22Rv1 (cell line): ENCODE data around the gene SH2D4B.

ENCODE experiments used
- H3K27ac ChIP-seq: fragments of 450-650 bp; 2 replicates; pipeline ENCODE4 v1.5.1; 2017
- ZFX ChIP-seq: fragments of 450-650 bp; IDR thresholded peaks from 2 replicates; pipeline ENCODE4 v1.6.1; 2017; ENCODE audit warnings: antibody characterized with exemption, borderline replicate concordance
- TF ChIP-seq, protein P1 (sequence below): fragments of 450-650 bp; IDR thresholded peaks from 2 replicates; pipeline ENCODE4 v1.5.1; 2017; ENCODE audit warnings: mild to moderate bottlenecking

SH2D4B gene

DNA sequence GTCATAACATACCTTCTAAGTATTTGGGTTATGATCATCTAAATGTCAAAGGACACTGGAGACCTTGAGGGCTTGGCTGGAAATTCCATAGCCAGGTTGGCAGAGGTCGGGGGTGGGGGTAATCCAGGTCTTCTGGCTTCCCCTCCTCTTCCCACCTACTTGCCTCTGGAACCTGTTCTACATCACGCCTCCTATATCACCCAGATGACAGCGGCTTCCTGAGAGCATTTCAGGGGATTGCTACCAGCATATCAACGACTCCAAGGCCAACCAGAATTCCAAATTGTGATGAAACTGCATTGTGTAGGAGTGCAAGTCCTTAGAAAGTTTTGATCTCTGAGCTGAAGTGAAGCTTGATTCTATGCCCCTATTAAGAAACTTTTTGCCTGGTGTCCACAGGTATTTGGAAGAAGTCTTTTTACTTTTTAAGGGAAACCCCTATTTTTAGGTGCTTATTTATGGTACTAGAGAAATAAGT, 95.7 kb downstream of the SH2D4B start:
- TF ChIP-seq ZFX, result no peak
- TF ChIP-seq, protein P1, sequence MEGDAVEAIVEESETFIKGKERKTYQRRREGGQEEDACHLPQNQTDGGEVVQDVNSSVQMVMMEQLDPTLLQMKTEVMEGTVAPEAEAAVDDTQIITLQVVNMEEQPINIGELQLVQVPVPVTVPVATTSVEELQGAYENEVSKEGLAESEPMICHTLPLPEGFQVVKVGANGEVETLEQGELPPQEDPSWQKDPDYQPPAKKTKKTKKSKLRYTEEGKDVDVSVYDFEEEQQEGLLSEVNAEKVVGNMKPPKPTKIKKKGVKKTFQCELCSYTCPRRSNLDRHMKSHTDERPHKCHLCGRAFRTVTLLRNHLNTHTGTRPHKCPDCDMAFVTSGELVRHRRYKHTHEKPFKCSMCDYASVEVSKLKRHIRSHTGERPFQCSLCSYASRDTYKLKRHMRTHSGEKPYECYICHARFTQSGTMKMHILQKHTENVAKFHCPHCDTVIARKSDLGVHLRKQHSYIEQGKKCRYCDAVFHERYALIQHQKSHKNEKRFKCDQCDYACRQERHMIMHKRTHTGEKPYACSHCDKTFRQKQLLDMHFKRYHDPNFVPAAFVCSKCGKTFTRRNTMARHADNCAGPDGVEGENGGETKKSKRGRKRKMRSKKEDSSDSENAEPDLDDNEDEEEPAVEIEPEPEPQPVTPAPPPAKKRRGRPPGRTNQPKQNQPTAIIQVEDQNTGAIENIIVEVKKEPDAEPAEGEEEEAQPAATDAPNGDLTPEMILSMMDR, result no peak
- no peak overlapping the region for H3K27ac ChIP-seq

DNA sequence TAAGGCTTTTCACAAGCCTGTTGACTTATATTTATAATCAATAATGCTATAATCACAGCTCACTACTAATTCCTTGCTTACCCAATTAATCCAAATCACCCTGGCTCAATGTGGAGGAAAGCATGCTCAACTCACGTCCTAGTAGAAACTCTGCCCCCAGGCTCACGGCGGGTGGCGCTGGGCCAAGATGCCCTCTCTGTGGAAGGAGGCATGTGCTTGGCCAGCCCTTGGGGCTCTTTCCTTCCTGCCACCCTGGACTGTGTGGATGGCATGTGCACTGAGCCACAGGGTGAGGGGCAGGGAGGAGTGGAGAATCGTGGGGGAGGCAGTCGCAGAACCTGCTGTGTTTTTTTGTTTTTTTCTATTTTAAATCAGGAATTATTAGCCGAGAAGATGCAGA, 96.2 kb downstream of the SH2D4B start:
- TF ChIP-seq ZFX, result no peak
- TF ChIP-seq, protein P1, result no peak
- no peak overlapping the region for H3K27ac ChIP-seq

DNA sequence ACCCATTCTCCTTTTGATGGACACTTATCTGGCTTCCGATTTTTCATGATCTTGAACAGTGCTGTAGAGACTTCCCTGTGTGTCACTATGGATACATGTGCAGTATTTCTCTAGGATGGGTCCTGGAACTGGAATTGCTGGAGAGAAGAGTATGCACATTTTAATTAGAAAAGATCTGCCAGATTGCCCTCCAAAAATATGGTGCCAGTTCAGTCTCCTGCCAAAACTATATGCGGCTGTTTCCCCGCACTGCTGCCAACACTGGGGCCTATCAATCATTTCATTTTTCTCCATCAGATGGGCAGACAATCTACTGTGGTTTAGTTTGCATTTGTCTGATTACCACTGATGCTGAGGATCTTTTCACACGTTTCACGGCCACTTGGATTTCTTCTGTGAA, 105.0 kb downstream of the SH2D4B start:
- H3K27ac ChIP-seq, result no peak overlapping the region

DNA sequence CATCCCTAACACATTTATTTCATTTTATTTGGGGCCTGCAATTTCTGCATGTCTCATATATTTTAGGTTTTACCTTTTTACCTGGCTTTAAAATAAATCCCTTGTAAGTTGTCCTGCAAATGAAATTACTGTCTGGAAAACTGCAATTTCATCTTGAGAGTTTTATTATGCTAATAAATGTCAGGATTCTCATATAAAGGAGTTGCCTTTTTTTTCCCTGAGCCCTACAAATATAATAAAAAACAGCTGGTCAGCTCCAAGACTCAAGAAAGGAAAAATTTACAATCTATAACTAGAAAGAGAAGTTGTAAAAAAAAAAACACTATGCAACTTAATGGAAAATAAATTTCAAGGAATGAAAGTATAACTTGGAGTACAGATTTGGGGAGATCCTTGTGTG, 108.7 kb downstream of the SH2D4B start:
- TF ChIP-seq, protein P1, result no peak
- no peak for TF ChIP-seq ZFX
- H3K27ac ChIP-seq, result no peak overlapping the region

More for the DNA sequence above, 105.0 kb downstream of the SH2D4B start:
- TF ChIP-seq, protein P1, result no peak
- no peak for TF ChIP-seq ZFX

DNA sequence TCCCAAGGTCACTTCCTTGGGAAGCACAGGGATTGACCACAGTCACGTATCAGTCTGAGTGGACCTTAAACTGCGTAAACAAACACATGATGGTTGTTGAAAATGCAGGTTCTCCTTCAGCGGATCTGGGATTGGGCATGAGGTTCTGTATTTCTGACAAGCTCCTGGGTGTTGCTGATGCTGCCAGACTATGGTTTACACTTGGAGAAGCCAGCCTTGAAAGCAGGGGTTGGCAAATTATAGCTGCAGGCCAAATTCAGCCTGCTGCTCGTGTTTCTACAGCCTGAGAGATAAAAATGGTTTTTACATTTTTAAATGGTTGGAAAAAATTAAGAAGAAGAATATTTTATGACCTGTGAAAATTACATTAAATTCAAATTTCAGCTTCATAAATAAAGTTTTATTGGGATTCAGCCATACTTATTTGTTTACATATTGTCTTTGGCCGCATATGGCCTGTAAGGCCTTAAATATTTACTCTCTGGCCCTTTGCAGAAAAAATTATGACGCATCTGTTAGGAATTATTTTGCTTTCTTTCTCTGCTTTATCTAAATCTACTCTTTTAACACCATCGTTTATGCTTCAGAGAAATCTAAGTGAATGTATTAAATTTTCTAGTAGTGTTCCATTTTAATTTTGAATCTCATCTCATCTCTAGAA, 109.6 kb downstream of the SH2D4B start:
- TF ChIP-seq ZFX, result no peak
- TF ChIP-seq, protein P1, result no peak

DNA sequence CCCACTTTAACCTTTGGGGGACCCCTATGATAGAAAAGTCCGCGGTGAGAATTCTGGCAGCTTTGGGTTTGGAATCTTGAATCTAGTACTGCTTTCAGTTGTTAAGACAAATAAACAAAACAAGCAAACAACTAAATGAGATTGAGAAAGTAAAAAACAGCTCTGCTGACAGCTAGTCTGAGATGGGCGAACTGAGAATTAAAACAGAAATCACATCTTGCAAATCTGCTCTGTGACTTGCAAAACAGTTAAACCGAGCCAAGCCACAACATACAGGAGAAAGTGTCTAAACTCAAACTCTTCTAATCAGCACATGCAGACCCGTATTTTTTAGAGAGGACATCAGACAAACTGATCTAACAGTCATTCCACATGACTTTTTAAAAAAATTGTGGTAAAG, 110.4 kb downstream of the SH2D4B start:
- TF ChIP-seq, protein P1, result no peak
- no peak for TF ChIP-seq ZFX
- no peak overlapping the region for H3K27ac ChIP-seq

More for the DNA sequence above, 109.6 kb downstream of the SH2D4B start:
- H3K27ac ChIP-seq, result no peak overlapping the region

DNA sequence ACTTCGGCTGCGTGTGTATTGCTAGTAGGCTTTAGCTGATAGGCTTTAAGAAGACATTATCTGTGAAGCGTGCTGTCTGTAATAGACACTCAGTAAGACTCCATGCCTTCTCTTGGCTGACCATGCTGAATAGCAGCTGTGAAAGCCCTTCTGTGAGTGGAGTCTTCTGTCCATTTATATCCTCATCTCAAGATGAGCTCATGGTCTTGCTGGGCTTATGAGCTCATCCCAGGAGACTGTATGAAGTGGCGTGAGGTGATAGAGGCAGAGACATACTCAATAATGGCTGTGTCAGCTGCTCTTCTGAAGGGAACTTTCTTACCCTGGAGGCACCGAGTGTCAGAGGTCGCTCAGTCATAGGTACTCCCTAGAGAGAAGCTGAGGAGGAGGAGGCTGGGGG, 111.5 kb downstream of the SH2D4B start:
- no peak overlapping the region for H3K27ac ChIP-seq
- TF ChIP-seq, protein P1, result no peak
- no peak for TF ChIP-seq ZFX
